HL-60 (cell line): ENCODE data around the gene SLC7A7.
"Not testable (repeated sequence)": the region's sequence is repeated elsewhere in the genome, so short reads cannot be mapped to it uniquely, and the experiment has no call there.

Experiments
- DNase-seq, 2 experiments: peaks; one replicate each; pipeline ENCODE4 v3.0.0-alpha.2; 2010 to 2020; ENCODE audit warnings: low read depth in 1 of 2, low spot score in 1 of 2
- H3K27ac ChIP-seq: fragments of 250-450 bp; sonication (Bioruptor Pico); replicated peaks from 2 replicates; pipeline ENCODE4 v1.5.1; 2020; ENCODE audit warnings: mild to moderate bottlenecking, moderate library complexity
- H3K27me3 ChIP-seq: fragments of 250-450 bp; sonication (Bioruptor Pico); 2 replicates; pipeline ENCODE4 v1.5.1; 2021; ENCODE audit warnings: mild to moderate bottlenecking, moderate library complexity; ENCODE audit not compliant: insufficient read depth, poor library complexity, severe bottlenecking
- H3K4me3 ChIP-seq: replicated peaks from 2 replicates; pipeline ENCODE4 v1.5.1; 2011; ENCODE audit warnings: mild to moderate bottlenecking, control low read depth, low read length; ENCODE audit not compliant: insufficient read depth
- GABPA ChIP-seq: IDR thresholded peaks from 2 replicates; pipeline ENCODE4 v1.6.1; 2012; ENCODE audit warnings: low read depth
- POLR2AphosphoS5 ChIP-seq: IDR thresholded peaks from 2 replicates; pipeline ENCODE4 v1.6.1; 2012; ENCODE audit warnings: low read depth
- SPI1 ChIP-seq: IDR thresholded peaks from 2 replicates; pipeline ENCODE4 v1.6.1; 2012; ENCODE audit warnings: low read depth, mild to moderate bottlenecking, borderline replicate concordance
- TF ChIP-seq, protein P1 (sequence below): IDR thresholded peaks from one replicate; pipeline ENCODE4 v1.5.1; 2011; ENCODE audit warnings: low read length, control low read depth, inconsistent platforms; ENCODE audit not compliant: insufficient read depth
- TF ChIP-seq, protein P2 (sequence below): IDR thresholded peaks from 2 replicates; pipeline ENCODE4 v1.6.1; 2012; ENCODE audit warnings: low read depth; ENCODE audit not compliant: insufficient replicate concordance

SLC7A7 gene

DNA sequence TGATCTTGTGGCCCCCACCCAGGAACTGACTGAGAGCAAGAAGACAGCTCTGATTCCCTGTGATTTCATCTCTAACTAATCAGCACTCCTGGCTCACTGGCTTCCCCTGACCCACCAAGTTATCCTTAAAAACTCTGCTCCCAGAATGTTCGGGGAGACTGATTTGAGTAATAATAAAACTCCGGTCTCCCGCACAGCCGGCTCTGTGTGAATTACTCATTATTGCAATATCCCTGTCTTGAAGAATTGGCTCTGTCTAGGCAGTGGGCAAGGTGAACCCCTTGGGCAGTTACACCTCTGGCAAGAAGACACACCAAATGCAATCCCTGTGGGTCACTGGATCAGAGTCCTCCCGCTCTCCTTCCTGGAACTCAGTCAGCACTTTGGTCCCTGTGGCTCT lies 21.3 kb downstream of the SLC7A7 start:
- no peak overlapping the region for H3K27ac ChIP-seq
- TF ChIP-seq GABPA = no peak
- TF ChIP-seq, protein P1, sequence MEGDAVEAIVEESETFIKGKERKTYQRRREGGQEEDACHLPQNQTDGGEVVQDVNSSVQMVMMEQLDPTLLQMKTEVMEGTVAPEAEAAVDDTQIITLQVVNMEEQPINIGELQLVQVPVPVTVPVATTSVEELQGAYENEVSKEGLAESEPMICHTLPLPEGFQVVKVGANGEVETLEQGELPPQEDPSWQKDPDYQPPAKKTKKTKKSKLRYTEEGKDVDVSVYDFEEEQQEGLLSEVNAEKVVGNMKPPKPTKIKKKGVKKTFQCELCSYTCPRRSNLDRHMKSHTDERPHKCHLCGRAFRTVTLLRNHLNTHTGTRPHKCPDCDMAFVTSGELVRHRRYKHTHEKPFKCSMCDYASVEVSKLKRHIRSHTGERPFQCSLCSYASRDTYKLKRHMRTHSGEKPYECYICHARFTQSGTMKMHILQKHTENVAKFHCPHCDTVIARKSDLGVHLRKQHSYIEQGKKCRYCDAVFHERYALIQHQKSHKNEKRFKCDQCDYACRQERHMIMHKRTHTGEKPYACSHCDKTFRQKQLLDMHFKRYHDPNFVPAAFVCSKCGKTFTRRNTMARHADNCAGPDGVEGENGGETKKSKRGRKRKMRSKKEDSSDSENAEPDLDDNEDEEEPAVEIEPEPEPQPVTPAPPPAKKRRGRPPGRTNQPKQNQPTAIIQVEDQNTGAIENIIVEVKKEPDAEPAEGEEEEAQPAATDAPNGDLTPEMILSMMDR = no peak
- no peak for TF ChIP-seq POLR2AphosphoS5
- TF ChIP-seq, protein P2, sequence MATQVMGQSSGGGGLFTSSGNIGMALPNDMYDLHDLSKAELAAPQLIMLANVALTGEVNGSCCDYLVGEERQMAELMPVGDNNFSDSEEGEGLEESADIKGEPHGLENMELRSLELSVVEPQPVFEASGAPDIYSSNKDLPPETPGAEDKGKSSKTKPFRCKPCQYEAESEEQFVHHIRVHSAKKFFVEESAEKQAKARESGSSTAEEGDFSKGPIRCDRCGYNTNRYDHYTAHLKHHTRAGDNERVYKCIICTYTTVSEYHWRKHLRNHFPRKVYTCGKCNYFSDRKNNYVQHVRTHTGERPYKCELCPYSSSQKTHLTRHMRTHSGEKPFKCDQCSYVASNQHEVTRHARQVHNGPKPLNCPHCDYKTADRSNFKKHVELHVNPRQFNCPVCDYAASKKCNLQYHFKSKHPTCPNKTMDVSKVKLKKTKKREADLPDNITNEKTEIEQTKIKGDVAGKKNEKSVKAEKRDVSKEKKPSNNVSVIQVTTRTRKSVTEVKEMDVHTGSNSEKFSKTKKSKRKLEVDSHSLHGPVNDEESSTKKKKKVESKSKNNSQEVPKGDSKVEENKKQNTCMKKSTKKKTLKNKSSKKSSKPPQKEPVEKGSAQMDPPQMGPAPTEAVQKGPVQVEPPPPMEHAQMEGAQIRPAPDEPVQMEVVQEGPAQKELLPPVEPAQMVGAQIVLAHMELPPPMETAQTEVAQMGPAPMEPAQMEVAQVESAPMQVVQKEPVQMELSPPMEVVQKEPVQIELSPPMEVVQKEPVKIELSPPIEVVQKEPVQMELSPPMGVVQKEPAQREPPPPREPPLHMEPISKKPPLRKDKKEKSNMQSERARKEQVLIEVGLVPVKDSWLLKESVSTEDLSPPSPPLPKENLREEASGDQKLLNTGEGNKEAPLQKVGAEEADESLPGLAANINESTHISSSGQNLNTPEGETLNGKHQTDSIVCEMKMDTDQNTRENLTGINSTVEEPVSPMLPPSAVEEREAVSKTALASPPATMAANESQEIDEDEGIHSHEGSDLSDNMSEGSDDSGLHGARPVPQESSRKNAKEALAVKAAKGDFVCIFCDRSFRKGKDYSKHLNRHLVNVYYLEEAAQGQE = no peak
- TF ChIP-seq SPI1 = no peak

DNA sequence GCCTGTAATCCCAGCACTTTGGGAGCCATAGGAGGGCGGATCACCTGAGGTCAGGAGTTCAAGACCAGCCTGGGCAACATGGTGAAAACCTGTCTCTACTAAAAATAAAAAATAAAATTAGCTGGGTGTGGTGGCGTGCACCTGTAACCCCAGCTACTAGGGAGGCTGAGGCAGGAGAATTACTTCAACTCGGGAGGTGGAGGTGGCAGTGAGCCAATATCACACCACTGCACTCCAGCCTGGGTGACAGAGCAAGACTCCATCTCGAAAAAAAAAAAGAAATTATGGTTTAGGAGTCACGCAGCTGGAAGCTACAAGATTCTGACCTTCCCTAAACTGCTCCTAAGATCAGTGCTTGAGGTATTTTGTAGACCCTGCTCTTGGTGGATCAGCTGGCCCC lies 21.7 kb downstream of the SLC7A7 start:
- not testable (repeated sequence) for H3K27me3 ChIP-seq, DNase-seq, H3K27ac ChIP-seq, H3K4me3 ChIP-seq

More for the DNA sequence above, 21.3 kb downstream of the SLC7A7 start:
- no peak overlapping the region for H3K4me3 ChIP-seq
- no peak for DNase-seq
- H3K27me3 ChIP-seq = no peaks in the 10 kb centered on the region

DNA sequence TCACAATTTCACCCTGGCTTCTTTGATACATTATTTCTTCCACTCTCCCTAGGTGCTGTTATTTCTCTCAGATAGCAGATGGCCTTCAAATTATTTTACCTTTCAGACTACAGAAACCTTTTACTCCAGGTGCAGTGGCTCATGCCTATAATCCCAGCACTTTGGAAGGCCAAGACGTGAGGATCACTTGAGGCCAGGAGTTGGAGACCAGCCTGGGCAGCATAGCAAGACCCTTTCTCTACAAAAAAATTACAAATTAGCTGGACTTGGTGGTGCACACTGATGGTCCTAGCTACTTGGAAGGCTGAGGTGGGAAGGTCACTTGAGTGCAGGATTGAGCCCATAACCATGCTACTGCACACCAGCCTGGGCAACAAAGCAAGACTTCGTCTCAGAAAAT lies 23.1 kb downstream of the SLC7A7 start:
- no peak overlapping the region for H3K4me3 ChIP-seq
- no peak for DNase-seq
- no peaks in the 10 kb centered on the region for H3K27me3 ChIP-seq
- TF ChIP-seq, protein P2 = no peak
- TF ChIP-seq, protein P1 = no peak
- TF ChIP-seq GABPA = no peak
- no peak for TF ChIP-seq POLR2AphosphoS5
- TF ChIP-seq SPI1 = no peak
- no peak overlapping the region for H3K27ac ChIP-seq

DNA sequence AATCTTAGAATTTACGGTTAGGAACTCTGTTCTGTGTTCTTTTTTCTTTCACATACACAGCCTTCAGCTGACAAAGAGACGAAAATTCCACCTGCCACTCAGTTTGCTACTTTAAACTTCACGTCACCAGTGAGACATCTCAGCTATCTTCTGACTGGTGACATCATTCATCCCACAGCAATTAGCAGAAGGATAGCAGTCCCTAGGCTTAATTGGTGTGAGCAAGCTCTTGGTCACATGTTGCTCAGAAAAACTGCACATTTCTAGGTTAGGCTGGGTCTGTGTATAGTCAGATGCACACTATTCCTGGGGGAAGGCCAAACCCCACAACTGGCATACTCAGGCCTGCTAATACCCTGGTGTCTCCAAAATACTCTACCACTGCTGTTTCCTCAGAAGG lies 23.9 kb downstream of the SLC7A7 start:
- Histone ChIP-seq H3K27me3 (no peaks in the 10 kb centered on the region), H3K27ac (no peak overlapping the region; the same call in 1 of the 2 replicates), H3K4me3 (no peak overlapping the region)
- DNase-seq = no peak
- no peak for TF ChIP-seq SPI1
- TF ChIP-seq GABPA = no peak
- no peak for TF ChIP-seq POLR2AphosphoS5
- TF ChIP-seq, protein P2 = no peak
- TF ChIP-seq, protein P1 = no peak
